K562 (cell line): ENCODE results near the gene CXCL5. TPM values are rescaled to one million over a fixed set of nuclear protein-coding genes. Genes with fewer than 3 reads are reported as not detected.
A peak's percentile ranks its signal among the peaks of the same experiment; 100 is the strongest.

ENCODE experiments used
- ATAC-seq: fragments of 200-7000 bp; cut with Tn5 transposase; 3 replicates; pipeline ENCODE4 v1.9.1; 2020; ENCODE audit warnings: moderate library complexity
- BruUV-seq: library from RNA; stranded (reverse); fragments of 400-500 nt; replicated peaks from 2 replicates; lab custom pipeline; 2021; lab: Mats Ljungman, UMichigan
- CTCF ChIA-PET: fragments of 300-600 bp; formaldehyde crosslinking; extraction: SDS; loops from one replicate; lab custom pipeline; 2021; ENCODE audit warnings: low intra/inter-chr PET ratio; lab: Yijun Ruan, JAX
- POLR2A ChIA-PET: fragments of 300-600, 350-650 bp; sonication (Branson Sonifier 250); formaldehyde crosslinking; extraction: SDS; loops from one replicate; lab custom pipeline; 2021; ENCODE audit warnings: antibody characterized with exemption, inconsistent platforms; lab: Yijun Ruan, JAX
- DNase-seq, 4 experiments: peaks; one replicate each; pipeline versions ENCODE4 v3.0.0 to v3.0.0-alpha.2; 2011 to 2018; ENCODE audit warnings: low spot score in 3 of 4, mixed read lengths in 3 of 4; ENCODE audit errors: extremely low read depth in 1 of 4
- FAIRE-seq: peaks from 2 replicates; lab custom pipeline; 2011; peaks lifted over from hg19 to GRCh38; lab: Jason Lieb, UNC
- H2AFZ ChIP-seq: 2 replicates; pipeline ENCODE4 v1.6.0; 2011; ENCODE audit warnings: low read depth, low read length, control low read depth, inconsistent platforms
- H3K27ac ChIP-seq: fragments of 200-600 bp; 3 replicates; pipeline ENCODE4 v1.8.0; 2011; ENCODE audit warnings: low read depth, mild to moderate bottlenecking, control low read depth, inconsistent platforms, low read length, moderate library complexity, mixed read lengths; ENCODE audit errors: extremely low read depth
- H3K27me3 ChIP-seq, 2 experiments: fragments of 300-600 bp in 1 of 2; 2 replicates in 1 of 2; 3 replicates in 1 of 2; pipeline versions ENCODE4 v1.6.0 to v1.8.0; 2011; ENCODE audit warnings: inconsistent platforms in 2 of 2, low read length in 2 of 2, mild to moderate bottlenecking in 1 of 2, mixed read lengths in 1 of 2, moderate library complexity in 1 of 2; ENCODE audit not compliant: control insufficient read depth in 2 of 2, insufficient read depth in 2 of 2
- H3K36me3 ChIP-seq: fragments of 300-600 bp; 3 replicates; pipeline ENCODE4 v1.8.0; 2011; ENCODE audit warnings: mild to moderate bottlenecking, low read length, inconsistent platforms; ENCODE audit not compliant: control insufficient read depth, insufficient read depth
- H3K4me1 ChIP-seq, 2 experiments: fragments of 200-600 bp in 1 of 2; replicated peaks in 1 of 2; 2 replicates in 1 of 2; 3 replicates in 1 of 2; pipeline versions ENCODE4 v1.5.1 to v1.8.0; 2011; ENCODE audit warnings: inconsistent platforms in 2 of 2, low read length in 2 of 2, mild to moderate bottlenecking in 1 of 2, mixed read lengths in 1 of 2, moderate library complexity in 1 of 2; ENCODE audit not compliant: control insufficient read depth in 2 of 2, insufficient read depth in 2 of 2
- H3K4me2 ChIP-seq: 2 replicates; pipeline ENCODE4 v1.6.1; 2011; ENCODE audit warnings: low read length, control low read depth, inconsistent platforms, mixed read lengths; ENCODE audit not compliant: insufficient read depth
- H3K4me3 ChIP-seq: fragments of 200-600 bp; sonication (generic), shearing (Covaris generic); 2 replicates; pipeline ENCODE4 v1.5.1; 2016; ENCODE audit warnings: control low read depth, inconsistent platforms
- H3K79me2 ChIP-seq: fragments of 200-600 bp; 3 replicates; pipeline ENCODE4 v1.8.0; 2011; ENCODE audit warnings: low read length, inconsistent platforms; ENCODE audit not compliant: control insufficient read depth, insufficient read depth
- H3K9ac ChIP-seq, 2 experiments: 2 replicates each; pipeline versions ENCODE4 v1.6.0 to v1.6.1; 2011; ENCODE audit warnings: low read depth in 2 of 2, low read length in 2 of 2, control low read depth in 1 of 2, inconsistent platforms in 1 of 2, mild to moderate bottlenecking in 1 of 2, mixed read lengths in 1 of 2; ENCODE audit not compliant: insufficient read depth in 1 of 2
- H3K9me1 ChIP-seq: one replicate; pipeline ENCODE4 v1.6.0; 2011; ENCODE audit warnings: inconsistent platforms, mild to moderate bottlenecking, low read length, moderate library complexity; ENCODE audit not compliant: control insufficient read depth, insufficient read depth
- H3K9me3 ChIP-seq: replicated peaks from 2 replicates; pipeline ENCODE4 v1.5.1; 2011; ENCODE audit warnings: low read depth, low read length, inconsistent platforms; ENCODE audit not compliant: control insufficient read depth, insufficient read depth
- H4K20me1 ChIP-seq: replicated peaks from 2 replicates; pipeline ENCODE4 v1.6.1; 2011; ENCODE audit warnings: low read length, inconsistent platforms, mixed read lengths; ENCODE audit not compliant: control insufficient read depth, insufficient read depth
- E2F8 ChIP-seq: fragments of 450-650 bp; IDR thresholded peaks from 2 replicates; pipeline ENCODE4 v1.7.1; 2018; ENCODE audit warnings: mild to moderate bottlenecking, low read depth; ENCODE audit not compliant: partially characterized antibody
- GTF2F1 ChIP-seq: IDR thresholded peaks from 2 replicates; pipeline ENCODE4 v1.6.1; 2011; ENCODE audit warnings: low read depth, low read length, improper control_type of control experiment
- RBM25 ChIP-seq: fragments of 200-400 bp; formaldehyde crosslinking; IDR thresholded peaks from 2 replicates; pipeline ENCODE4 v1.6.1; 2018; ENCODE audit warnings: low read length, low read depth, moderate library complexity; ENCODE audit not compliant: severe bottlenecking
- TCF7 ChIP-seq: sonication (generic); IDR thresholded peaks from 2 replicates; pipeline ENCODE4 v1.6.1; 2016; ENCODE audit warnings: antibody characterized with exemption, borderline replicate concordance
- TEAD1 ChIP-seq, 2 experiments: fragments of 450-650 bp in 1 of 2; sonication (generic) in 1 of 2; formaldehyde crosslinking; IDR thresholded peaks; 2 replicates each; pipeline versions ENCODE4 v1.4.0 to v1.8.0; 2020 to 2022; ENCODE audit warnings: mild to moderate bottlenecking in 2 of 2, missing genetic modification reagents in 1 of 2
- TRIM24 ChIP-seq, 2 experiments: fragments of 450-650 bp; IDR thresholded peaks; 2 replicates each; pipeline ENCODE4 v1.6.1; 2016
- TRIM28 ChIP-seq: fragments of 450-650 bp; IDR thresholded peaks from 2 replicates; pipeline ENCODE4 v1.6.1; 2017
- ZC3H11A ChIP-seq: IDR thresholded peaks from 2 replicates; pipeline ENCODE4 v1.6.1; 2012; ENCODE audit warnings: low read depth, low read length, improper control_type of control experiment
- ZNF583 ChIP-seq: fragments of 250-450 bp; sonication (Bioruptor Pico); IDR thresholded peaks from 2 replicates; pipeline ENCODE4 v1.4.0; 2020
- ZNF76 ChIP-seq: fragments of 250-450 bp; sonication (Bioruptor Pico); IDR thresholded peaks from 2 replicates; pipeline ENCODE4 v1.4.0; 2020; ENCODE audit warnings: mild to moderate bottlenecking, moderate library complexity, borderline replicate concordance
- in situ Hi-C: fragments of 300-500 bp; cut with MboI; formaldehyde crosslinking; loops from 4 replicates; pipeline ENCODE4 v1.15.0; 2018; ENCODE audit warnings: inconsistent platforms, mixed read lengths
- intact Hi-C: fragments of 100-400 bp; cut with micrococcal nuclease; formaldehyde crosslinking; loops from 2 replicates; pipeline ENCODE4 v1.14.2; 2022
- polyA plus RNA-seq, 8 experiments: library from polyadenylated mRNA; depleted of rRNA in 4 of 8; stranded (reverse) in 5 of 8; unstranded in 3 of 8; fragments of >200 nt; fragmentation: Nextera tagmentation in 2 of 8; fragmentation: Illumina TruSeq in 1 of 8; extraction: Ambion mirVana in 2 of 8; extraction: Trizol in 1 of 8; gene quantifications; 2 replicates each; pipeline versions ENCODE4 v1.2.1 to v1.2.3, GENCODE V29; 2011 to 2014; ENCODE audit warnings: inconsistent platforms in 1 of 8, missing spikeins in 1 of 8
- total RNA-seq, 7 experiments: library from RNA; depleted of rRNA in 6 of 7; stranded (reverse); fragments of >200 nt in 6 of 7; fragmentation: Illumina TruSeq in 2 of 7; extraction: Trizol in 2 of 7; gene quantifications; 2 replicates each; pipeline versions ENCODE4 v1.2.1 to v1.2.3, GENCODE V29; 2011 to 2021; ENCODE audit warnings: low replicate concordance in 1 of 7
- TF ChIP-seq, protein P1 (sequence below): sonication (generic); formaldehyde crosslinking; IDR thresholded peaks from 2 replicates; pipeline ENCODE4 v1.8.0; 2023; ENCODE audit warnings: mild to moderate bottlenecking, missing genetic modification reagents

Gene CXCL5
- total and polyA plus RNA-seq, 9 of the 15 experiments (the other 6 are each of a cell fraction or from before 2014, with no cell fraction given): not detected

GRCh38 chr4:73974352-73974751 lies 24.1 kb downstream of the CXCL5 start:
- Histone ChIP-seq H3K79me2 (no peaks in the 10 kb centered on the region), H3K9ac (no peak overlapping the region), H3K27ac (no peak overlapping the region), H2AFZ (no peak overlapping the region), H4K20me1 (no peaks in the 10 kb centered on the region), H3K4me2 (no peak overlapping the region), H3K4me3 (no peak overlapping the region), H3K9me3 (no peaks in the 10 kb centered on the region; the same call in none of the 2 replicates), H3K36me3 (no peaks in the 10 kb centered on the region), H3K9me1 (no peaks in the 10 kb centered on the region), H3K4me1 (peaks cover 0 to 5% of the 10 kb centered on the region in 2 experiments; a peak in 2 of 5 replicates), H3K27me3 (no peaks in the 10 kb centered on the region)
- ChIA-PET CTCF (no interaction called here), POLR2A (no interaction called here)
- FAIRE-seq (no peak), DNase-seq (no peak), ATAC-seq (no peak)
- intact Hi-C loops: no loop called here
- in situ Hi-C loops: no loop called here
- BruUV-seq: no TSS peak
- TF ChIP-seq RBM25 (no peak), TRIM24 (IDR thresholded peaks at IDR 0.05) (peak in 1 of 2 experiments; percentile 39; a peak in 2 of 4 replicates), E2F8 (no peak), ZC3H11A (no peak), ZNF583 (CRISPR knock-in tag) (peak; percentile 96; the same call in 1 of the 2 replicates), TEAD1 (CRISPR knock-in tag; IDR thresholded peaks at IDR 0.05) (no peak), GTF2F1 (no peak), ZNF76 (CRISPR knock-in tag) (no peak), TCF7 (no peak), TRIM28 (peak; percentile 55; the same call in 1 of the 2 replicates)
- TF ChIP-seq, protein P1, sequence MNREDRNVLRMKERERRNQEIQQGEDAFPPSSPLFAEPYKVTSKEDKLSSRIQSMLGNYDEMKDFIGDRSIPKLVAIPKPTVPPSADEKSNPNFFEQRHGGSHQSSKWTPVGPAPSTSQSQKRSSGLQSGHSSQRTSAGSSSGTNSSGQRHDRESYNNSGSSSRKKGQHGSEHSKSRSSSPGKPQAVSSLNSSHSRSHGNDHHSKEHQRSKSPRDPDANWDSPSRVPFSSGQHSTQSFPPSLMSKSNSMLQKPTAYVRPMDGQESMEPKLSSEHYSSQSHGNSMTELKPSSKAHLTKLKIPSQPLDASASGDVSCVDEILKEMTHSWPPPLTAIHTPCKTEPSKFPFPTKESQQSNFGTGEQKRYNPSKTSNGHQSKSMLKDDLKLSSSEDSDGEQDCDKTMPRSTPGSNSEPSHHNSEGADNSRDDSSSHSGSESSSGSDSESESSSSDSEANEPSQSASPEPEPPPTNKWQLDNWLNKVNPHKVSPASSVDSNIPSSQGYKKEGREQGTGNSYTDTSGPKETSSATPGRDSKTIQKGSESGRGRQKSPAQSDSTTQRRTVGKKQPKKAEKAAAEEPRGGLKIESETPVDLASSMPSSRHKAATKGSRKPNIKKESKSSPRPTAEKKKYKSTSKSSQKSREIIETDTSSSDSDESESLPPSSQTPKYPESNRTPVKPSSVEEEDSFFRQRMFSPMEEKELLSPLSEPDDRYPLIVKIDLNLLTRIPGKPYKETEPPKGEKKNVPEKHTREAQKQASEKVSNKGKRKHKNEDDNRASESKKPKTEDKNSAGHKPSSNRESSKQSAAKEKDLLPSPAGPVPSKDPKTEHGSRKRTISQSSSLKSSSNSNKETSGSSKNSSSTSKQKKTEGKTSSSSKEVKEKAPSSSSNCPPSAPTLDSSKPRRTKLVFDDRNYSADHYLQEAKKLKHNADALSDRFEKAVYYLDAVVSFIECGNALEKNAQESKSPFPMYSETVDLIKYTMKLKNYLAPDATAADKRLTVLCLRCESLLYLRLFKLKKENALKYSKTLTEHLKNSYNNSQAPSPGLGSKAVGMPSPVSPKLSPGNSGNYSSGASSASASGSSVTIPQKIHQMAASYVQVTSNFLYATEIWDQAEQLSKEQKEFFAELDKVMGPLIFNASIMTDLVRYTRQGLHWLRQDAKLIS (CRISPR knock-in tag): no peak
